H1 (cell line): ENCODE results near the gene TRIM61. TPM values are rescaled to one million over a fixed set of nuclear protein-coding genes. Genes with fewer than 3 reads are reported as not detected.

ENCODE experiments used
- CTCF ChIA-PET: fragments of 300-600 bp; sonication (Branson Sonifier 250); formaldehyde crosslinking; loops from one replicate; lab custom pipeline; 2021; ENCODE audit not compliant: partially characterized antibody; lab: Charles Lee
- POLR2A ChIA-PET: fragments of 300-600 bp; sonication (Branson Sonifier 250); formaldehyde crosslinking; loops from one replicate; lab custom pipeline; 2021; ENCODE audit warnings: inconsistent platforms; ENCODE audit not compliant: partially characterized antibody; lab: Charles Lee
- DNase-seq, 2 experiments: peaks; one replicate each; pipeline versions ENCODE4 v3.0.0 to v3.0.0-alpha.2; 2010 to 2022; ENCODE audit warnings: low spot score in 2 of 2, low read depth in 1 of 2, mixed read lengths in 1 of 2
- FAIRE-seq: peaks from 2 replicates; lab custom pipeline; 2011; peaks lifted over from hg19 to GRCh38; lab: Jason Lieb, UNC
- H2AFZ ChIP-seq: 2 replicates; pipeline ENCODE4 v1.8.1; 2012; ENCODE audit warnings: low read length, inconsistent platforms
- H2AK5ac ChIP-seq: 2 replicates; pipeline ENCODE4 v1.6.1; 2013; ENCODE audit warnings: low read depth, low read length
- H2BK120ac ChIP-seq: replicated peaks from 2 replicates; pipeline ENCODE3; 2013; ENCODE audit warnings: low read depth, low read length, inconsistent platforms
- H2BK12ac ChIP-seq: 2 replicates; pipeline ENCODE4 v1.6.1; 2013; ENCODE audit warnings: low read depth, low read length
- H2BK15ac ChIP-seq: 2 replicates; pipeline ENCODE4 v1.6.1; 2013; ENCODE audit warnings: low read length
- H2BK20ac ChIP-seq: 2 replicates; pipeline ENCODE4 v1.6.1; 2013; ENCODE audit warnings: low read length
- H2BK5ac ChIP-seq: 2 replicates; pipeline ENCODE4 v1.6.1; 2013; ENCODE audit warnings: low read depth, low read length
- H3K14ac ChIP-seq: 2 replicates; pipeline ENCODE4 v1.6.1; 2013; ENCODE audit warnings: inconsistent platforms; ENCODE audit not compliant: insufficient read length
- H3K18ac ChIP-seq: 2 replicates; pipeline ENCODE4 v1.6.1; 2013; ENCODE audit warnings: low read length; ENCODE audit errors: extremely low read depth
- H3K23ac ChIP-seq: 2 replicates; pipeline ENCODE4 v1.6.1; 2013; ENCODE audit warnings: inconsistent platforms; ENCODE audit not compliant: insufficient read length
- H3K23me2 ChIP-seq: 2 replicates; pipeline ENCODE4 v1.6.1; 2013; ENCODE audit warnings: low read depth, low read length
- H3K27ac ChIP-seq: 2 replicates; pipeline ENCODE4 v1.6.1; 2011; ENCODE audit warnings: low read depth, low read length, inconsistent platforms
- H3K27me3 ChIP-seq, 4 experiments: replicated peaks in 1 of 4; 1 replicate in 1 of 4; 2 replicates in 3 of 4; pipeline versions ENCODE4 v1.6.1 to v1.8.1; 2011 to 2013; ENCODE audit warnings: low read length in 3 of 4, mild to moderate bottlenecking in 3 of 4, inconsistent platforms in 2 of 4, mixed read lengths in 2 of 4, moderate library complexity in 1 of 4; ENCODE audit not compliant: control insufficient read depth in 3 of 4, insufficient read depth in 3 of 4; ENCODE audit errors: extremely low read depth in 1 of 4
- H3K36me3 ChIP-seq, 4 experiments: 2 replicates each; pipeline versions ENCODE4 v1.6.1 to v1.8.1; 2011 to 2013; ENCODE audit warnings: mild to moderate bottlenecking in 4 of 4, low read length in 3 of 4, moderate library complexity in 2 of 4, control low read depth in 1 of 4, inconsistent platforms in 1 of 4; ENCODE audit not compliant: insufficient read depth in 4 of 4, control insufficient read depth in 2 of 4
- H3K4ac ChIP-seq: replicated peaks from 2 replicates; pipeline ENCODE3; 2013; ENCODE audit warnings: low read length, low read depth, mixed read lengths, inconsistent platforms; ENCODE audit not compliant: insufficient read length
- H3K4me1 ChIP-seq, 4 experiments: replicated peaks in 1 of 4; 1 replicate in 1 of 4; 2 replicates in 3 of 4; pipeline versions ENCODE4 v1.6.1 to v1.8.1; 2011 to 2013; ENCODE audit warnings: low read length in 3 of 4, inconsistent platforms in 2 of 4, mixed read lengths in 1 of 4; ENCODE audit not compliant: insufficient read depth in 4 of 4, control insufficient read depth in 3 of 4
- H3K4me2 ChIP-seq, 2 experiments: 2 replicates each; pipeline versions ENCODE4 v1.6.1 to v1.8.1; 2011 to 2013; ENCODE audit warnings: low read depth in 2 of 2, low read length in 2 of 2, control low read depth in 1 of 2, inconsistent platforms in 1 of 2, mild to moderate bottlenecking in 1 of 2; ENCODE audit not compliant: insufficient read depth in 1 of 2
- H3K4me3 ChIP-seq, 4 experiments: fragments of 200-600, 300-600 bp in 1 of 4; sonication (generic), shearing (Covaris generic), sonication (Bioruptor Twin) in 1 of 4; 2 replicates each; pipeline versions ENCODE4 v1.5.1 to v1.8.1; 2011 to 2016; ENCODE audit warnings: low read length in 4 of 4, low read depth in 3 of 4, control low read depth in 2 of 4, inconsistent platforms in 2 of 4, mild to moderate bottlenecking in 2 of 4, mixed read lengths in 1 of 4, moderate library complexity in 1 of 4; ENCODE audit not compliant: insufficient read depth in 2 of 4; ENCODE audit errors: extremely low read depth in 1 of 4
- H3K56ac ChIP-seq: replicated peaks from 2 replicates; pipeline ENCODE3; 2013; ENCODE audit warnings: low read depth, mild to moderate bottlenecking, mixed read lengths, low read length, inconsistent platforms; ENCODE audit not compliant: insufficient read length
- H3K79me1 ChIP-seq: 2 replicates; pipeline ENCODE4 v1.6.1; 2013; ENCODE audit warnings: low read depth, low read length, control low read depth
- H3K79me2 ChIP-seq, 2 experiments: 2 replicates each; pipeline versions ENCODE4 v1.6.1 to v1.8.1; 2012 to 2013; ENCODE audit warnings: low read length in 2 of 2, mild to moderate bottlenecking in 2 of 2, inconsistent platforms in 1 of 2; ENCODE audit not compliant: insufficient read depth in 2 of 2, control insufficient read depth in 1 of 2
- H3K9ac ChIP-seq, 4 experiments: replicated peaks in 1 of 4; 1 replicate in 1 of 4; 2 replicates in 3 of 4; pipeline versions ENCODE4 v1.6.1 to v1.8.1; 2011 to 2013; ENCODE audit warnings: low read depth in 3 of 4, low read length in 3 of 4, control low read depth in 2 of 4, mild to moderate bottlenecking in 2 of 4, moderate library complexity in 2 of 4, inconsistent platforms in 1 of 4; ENCODE audit errors: extremely low read depth in 1 of 4
- H3K9me3 ChIP-seq, 2 experiments: 2 replicates each; pipeline versions ENCODE4 v1.6.1 to v1.8.1; 2012 to 2013; ENCODE audit warnings: mild to moderate bottlenecking in 2 of 2, moderate library complexity in 2 of 2, control low read depth in 1 of 2, inconsistent platforms in 1 of 2, low read depth in 1 of 2, low read length in 1 of 2, mixed read lengths in 1 of 2; ENCODE audit not compliant: insufficient read depth in 2 of 2
- H4K20me1 ChIP-seq, 2 experiments: replicated peaks in 1 of 2; 2 replicates each; pipeline versions ENCODE3 to v1.8.1; 2011 to 2013; ENCODE audit warnings: inconsistent platforms in 2 of 2, low read length in 2 of 2, mild to moderate bottlenecking in 1 of 2; ENCODE audit not compliant: insufficient read depth in 2 of 2, control insufficient read depth in 1 of 2
- H4K5ac ChIP-seq: 2 replicates; pipeline ENCODE4 v1.6.1; 2013; ENCODE audit warnings: low read length, low read depth, mixed read lengths, inconsistent platforms; ENCODE audit not compliant: insufficient read length
- H4K8ac ChIP-seq: 2 replicates; pipeline ENCODE4 v1.8.0; 2013; ENCODE audit warnings: mild to moderate bottlenecking, moderate library complexity, low read length, inconsistent platforms; ENCODE audit not compliant: insufficient read depth; ENCODE audit errors: extremely low read depth
- H4K91ac ChIP-seq: replicated peaks from 2 replicates; pipeline ENCODE3; 2013; ENCODE audit warnings: low read length, mixed read lengths, inconsistent platforms; ENCODE audit not compliant: insufficient read length
- BCL11A ChIP-seq, 2 experiments: IDR thresholded peaks; one replicate each; pipeline ENCODE4 v1.6.1; 2011; ENCODE audit warnings: low read depth in 2 of 2, low read length in 2 of 2, mild to moderate bottlenecking in 2 of 2
- CTCF ChIP-seq, 3 experiments: IDR thresholded peaks; 1 replicate in 2 of 3; 2 replicates in 1 of 3; pipeline versions ENCODE4 v1.5.1 to v1.6.1; 2011; ENCODE audit warnings: low read length in 3 of 3, mild to moderate bottlenecking in 3 of 3, inconsistent platforms in 2 of 3, low read depth in 1 of 3, moderate library complexity in 1 of 3; ENCODE audit not compliant: insufficient read depth in 1 of 3; ENCODE audit errors: control extremely low read depth in 1 of 3
- HDAC2 ChIP-seq, 2 experiments: fragments of 300-600 bp in 1 of 2; sonication (generic) in 1 of 2; IDR thresholded peaks; 2 replicates each; pipeline ENCODE4 v1.6.1; 2011 to 2012; ENCODE audit warnings: low read depth in 2 of 2, low read length in 2 of 2, mild to moderate bottlenecking in 2 of 2, moderate library complexity in 2 of 2, borderline replicate concordance in 1 of 2, inconsistent platforms in 1 of 2
- NANOG ChIP-seq: IDR thresholded peaks from 2 replicates; pipeline ENCODE4 v1.6.1; 2011; ENCODE audit warnings: low read length, low read depth, mild to moderate bottlenecking, inconsistent platforms; ENCODE audit not compliant: insufficient read depth, poor library complexity, severe bottlenecking
- RAD21 ChIP-seq, 2 experiments: IDR thresholded peaks in 1 of 2; conservative IDR thresholded peaks in 1 of 2; 2 replicates each; pipeline ENCODE4 v1.6.1; 2011; ENCODE audit warnings: low read depth in 2 of 2, low read length in 2 of 2, improper control_type of control experiment in 1 of 2, inconsistent platforms in 1 of 2, mild to moderate bottlenecking in 1 of 2, moderate library complexity in 1 of 2
- SAP30 ChIP-seq: fragments of 300-600 bp; sonication (generic); IDR thresholded peaks from 2 replicates; pipeline ENCODE4 v1.7.1; 2012; ENCODE audit warnings: low read length, moderate library complexity, mild to moderate bottlenecking, inconsistent platforms; ENCODE audit not compliant: insufficient read depth, insufficient replicate concordance
- SP4 ChIP-seq: IDR thresholded peaks from 2 replicates; pipeline ENCODE4 v1.6.1; 2012; ENCODE audit warnings: low read length, inconsistent platforms
- WGBS, 2 experiments: shearing (Covaris generic) in 1 of 2; methylation state at CpG; one replicate each; pipeline versions ENCODE4 v1.1.6 to v1.1.7; 2013 to 2015; ENCODE audit warnings: low lambda C conversion rate in 2 of 2, mixed read lengths in 2 of 2, inconsistent platforms in 1 of 2, low coverage in 1 of 2, missing lambda C conversion rate in 1 of 2; ENCODE audit not compliant: insufficient replicate concordance in 2 of 2, insufficient coverage in 1 of 2, insufficient read length in 1 of 2; ENCODE audit errors: extremely low coverage in 1 of 2, missing lambda C conversion rate in 1 of 2; 5-methylcytosine and 5-hydroxymethylcytosine counted together
- polyA plus RNA-seq, 7 experiments: library from polyadenylated mRNA; depleted of rRNA in 3 of 7; stranded (reverse) in 5 of 7; unstranded in 2 of 7; fragments of >200 nt in 5 of 7; fragments of 200-250 nt in 2 of 7; gene quantifications; 1 replicate in 5 of 7; 2 replicates in 1 of 7; 4 replicates in 1 of 7; pipeline versions ENCODE4 v1.2.1 to v1.2.3, GENCODE V29; 2011 to 2013; ENCODE audit warnings: missing spikeins in 2 of 7, mixed read lengths in 2 of 7
- total RNA-seq: library from RNA; stranded (reverse); fragmentation: NEBNext Ultra II Directional; extraction: Animal tissue kit (Norgen Biotek cat#: 25700); gene quantifications from 2 replicates; pipeline ENCODE4 v1.2.1, GENCODE V29; 2021

The TRIM61 gene
- total and polyA plus RNA-seq, 2 of the 8 experiments (the other 6 are each of a cell fraction or from before 2014, with no cell fraction given), result 0.18 to 5.0 TPM

- FAIRE-seq, result no peak
- TF ChIP-seq CTCF (IDR thresholded peaks at IDR 0.05; ENCODE audit: control extremely low read depth in 1 of 3, insufficient read depth in 1 of 3, low read depth in 1 of 3, low read length in 3 of 3) (peak in 2 of 3 experiments; percentile 13 to 35; a peak in 3 of 4 replicates), SP4 (no peak), RAD21 (IDR thresholded peaks at IDR 0.05 in 1 of 2, conservative IDR thresholded peaks at IDR 0.05 in 1 of 2; ENCODE audit: low read depth in 2 of 2, low read length in 2 of 2) (peak; percentile 61 to 67), SAP30 (no peak), NANOG (no peak), BCL11A (IDR thresholded peaks at IDR 0.05; ENCODE audit: low read depth in 2 of 2, low read length in 2 of 2) (no peak), HDAC2 (IDR thresholded peaks at IDR 0.05; ENCODE audit: borderline replicate concordance in 1 of 2, low read depth in 2 of 2, low read length in 2 of 2) (no peak)
- TF ChIP-seq, all 59 proteins: peak for 2
- CTCF ChIA-PET, result interaction anchor here (0.7 to 1.9 kb wide), 4 partner anchors 18 to 61 kb away, joined by 3 to 5 read pairs (median 4); partner anchors contain the start of gene TRIM61
- Histone ChIP-seq H2AK5ac (no peak overlapping the region), H2BK15ac (no peak overlapping the region), H4K8ac (no peak overlapping the region), H3K18ac (no peak overlapping the region), H4K5ac (no peak overlapping the region), H3K23ac (no peak overlapping the region), H3K9ac (no peak overlapping the region), H3K4ac (no peak overlapping the region), H3K79me1 (no peaks in the 10 kb centered on the region), H3K27ac (no peak overlapping the region), H3K36me3 (no peaks in the 10 kb centered on the region), H2BK5ac (no peak overlapping the region), H2BK12ac (no peak overlapping the region), H2BK20ac (no peak overlapping the region), H2AFZ (no peak overlapping the region), H3K27me3 (no peaks in the 10 kb centered on the region), H3K23me2 (no peaks in the 10 kb centered on the region), H3K4me3 (no peak overlapping the region), H3K14ac (no peak overlapping the region), H3K79me2 (no peaks in the 10 kb centered on the region), H2BK120ac (no peak overlapping the region), H3K4me2 (no peak overlapping the region), H3K4me1 (no peaks in the 10 kb centered on the region), H4K20me1 (no peaks in the 10 kb centered on the region), H3K56ac (no peak overlapping the region), H3K9me3 (no peaks in the 10 kb centered on the region), H4K91ac (no peak overlapping the region)
- no peak for DNase-seq
- 82% methylated on average over 2 of the region's 2 CpGs; no CpG with 5 or more reads in 1 of the 2 experiments for WGBS, 2 experiments
- POLR2A ChIA-PET, result no interaction called here
These were observed 19.9 kb upstream of the TRIM61 start for GRCh38 chr4:164997324-164997723.
